WERI-Rb-1 (cell line): ENCODE results near the gene PDZRN3.

Experiments
- DNase-seq: peaks from one replicate; pipeline ENCODE4 v3.0.0-alpha.2; 2020
- H3K27ac ChIP-seq: fragments of 250-450 bp; sonication (Bioruptor Pico); 2 replicates; pipeline ENCODE4 v1.5.1; 2020; ENCODE audit warnings: mild to moderate bottlenecking, moderate library complexity
- H3K27me3 ChIP-seq: fragments of 250-450 bp; sonication (Bioruptor Pico); 2 replicates; pipeline ENCODE4 v1.5.1; 2021; ENCODE audit warnings: mild to moderate bottlenecking, low read depth, moderate library complexity; ENCODE audit not compliant: insufficient read depth, severe bottlenecking
- H3K36me3 ChIP-seq: fragments of 250-450 bp; sonication (Bioruptor Pico); 2 replicates; pipeline ENCODE4 v1.5.1; 2020; ENCODE audit warnings: mild to moderate bottlenecking, moderate library complexity
- H3K4me3 ChIP-seq: 2 replicates; pipeline ENCODE4 v1.5.1; 2011; ENCODE audit warnings: low read depth, mild to moderate bottlenecking, control low read depth, low read length
- H3K9me3 ChIP-seq: fragments of 250-450 bp; sonication (Bioruptor Pico); 2 replicates; pipeline ENCODE4 v1.5.1; 2021; ENCODE audit warnings: mild to moderate bottlenecking, moderate library complexity; ENCODE audit not compliant: severe bottlenecking
- CTCF ChIP-seq: IDR thresholded peaks from 2 replicates; pipeline ENCODE4 v1.5.1; 2011; ENCODE audit warnings: low read depth, mild to moderate bottlenecking, control low read depth, inconsistent platforms, low read length

The PDZRN3 gene

GRCh38 chr3:73655197-73655596 is 30.5 kb upstream of the PDZRN3 start:
- no peaks in the 10 kb centered on the region for H3K27me3 ChIP-seq
- no peaks in the 10 kb centered on the region for H3K9me3 ChIP-seq
- TF ChIP-seq CTCF = no peak
- no peak overlapping the region for H3K4me3 ChIP-seq
- H3K36me3 ChIP-seq = no peaks in the 10 kb centered on the region
- H3K27ac ChIP-seq = no peak overlapping the region
- no peak for DNase-seq

GRCh38 chr3:73653877-73654276 is 29.1 kb upstream of the PDZRN3 start:
- H3K27me3 ChIP-seq = no peaks in the 10 kb centered on the region
- H3K36me3 ChIP-seq = no peaks in the 10 kb centered on the region
- no peak for TF ChIP-seq CTCF
- H3K9me3 ChIP-seq = no peaks in the 10 kb centered on the region
- H3K4me3 ChIP-seq = no peak overlapping the region
- no peak overlapping the region for H3K27ac ChIP-seq
- no peak for DNase-seq

- no peak for TF ChIP-seq CTCF
- Histone ChIP-seq H3K9me3 (no peaks in the 10 kb centered on the region), H3K4me3 (no peak overlapping the region), H3K27ac (no peak overlapping the region), H3K36me3 (no peaks in the 10 kb centered on the region), H3K27me3 (no peaks in the 10 kb centered on the region)
- no peak for DNase-seq
These were observed 28.6 kb upstream of the PDZRN3 start for GRCh38 chr3:73653351-73653750.

GRCh38 chr3:73652896-73653295 is 28.2 kb upstream of the PDZRN3 start:
- Histone ChIP-seq H3K27ac (no peak overlapping the region), H3K27me3 (no peaks in the 10 kb centered on the region), H3K9me3 (no peaks in the 10 kb centered on the region), H3K4me3 (no peak overlapping the region), H3K36me3 (no peaks in the 10 kb centered on the region)
- TF ChIP-seq CTCF = no peak
- DNase-seq = no peak

GRCh38 chr3:73637042-73637441 is 12.3 kb upstream of the PDZRN3 start:
- Histone ChIP-seq H3K9me3 (no peaks in the 10 kb centered on the region), H3K4me3 (no peak overlapping the region), H3K36me3 (no peaks in the 10 kb centered on the region), H3K27ac (no peak overlapping the region), H3K27me3 (no peaks in the 10 kb centered on the region)
- no peak for DNase-seq
- no peak for TF ChIP-seq CTCF

- Histone ChIP-seq H3K27ac (no peak overlapping the region), H3K9me3 (no peaks in the 10 kb centered on the region), H3K36me3 (no peaks in the 10 kb centered on the region), H3K4me3 (no peak overlapping the region), H3K27me3 (no peaks in the 10 kb centered on the region)
- no peak for TF ChIP-seq CTCF
- DNase-seq = no peak
These were observed 10.5 kb upstream of the PDZRN3 start for GRCh38 chr3:73635254-73635653.
